Measurements from ENCODE around the gene VPS36. TPM values are rescaled to one million over a fixed set of nuclear protein-coding genes. Genes with fewer than 3 reads are reported as not detected.

VPS36 gene
- total and polyA plus RNA-seq, 10 of the 15 experiments (the other 5 are each of a cell fraction or from before 2014, with no cell fraction given) = 10.3 to 29.0 (median 23.9) TPM

GRCh38 chr13:52387721-52388120 is 62.7 kb downstream of the VPS36 start:
- no peak for FAIRE-seq
- H4K20me1 ChIP-seq (ENCODE audit: control insufficient read depth, insufficient read depth) = no peaks in the 10 kb centered on the region
- H3K9me3 ChIP-seq (replicated peaks; ENCODE audit: control insufficient read depth, insufficient read depth, low read length) = no peaks in the 10 kb centered on the region
- H3K4me2 ChIP-seq (ENCODE audit: control insufficient read depth, insufficient read depth) = no peak overlapping the region
- no peak overlapping the region for H3K4me3 ChIP-seq
- CTCF ChIA-PET = interaction anchor here (1.0 kb wide), 1 partner anchor 54 kb away, joined by 3 read pairs; no protein-coding TSS in a partner anchor
- ATAC-seq = no peak
- no peaks in the 10 kb centered on the region for H3K79me2 ChIP-seq (ENCODE audit: control insufficient read depth, insufficient read depth, low read length)
- H3K9ac ChIP-seq (ENCODE audit: control insufficient read depth, insufficient read depth, low read length) = no peak overlapping the region
- intact Hi-C loops (cut with micrococcal nuclease; ENCODE audit: unreplicated experiment) = no loop called here
- POLR2A ChIA-PET = no interaction called here
- in situ Hi-C loops (cut with MboI) = no loop called here
- TF ChIP-seq CBX5 (IDR thresholded peaks at IDR 0.05; ENCODE audit: low read depth) (no peak), TCF3 (IDR thresholded peaks at IDR 0.05; ENCODE audit: borderline replicate concordance, insufficient read depth, low read depth, low read length) (no peak), E2F4 (IDR thresholded peaks at IDR 0.05; ENCODE audit: low read depth, low read length) (no peak)
- no peaks in the 10 kb centered on the region for H3K4me1 ChIP-seq (ENCODE audit: control insufficient read depth, insufficient read depth, low read length)
- RAD21 ChIA-PET (ENCODE audit: unreplicated experiment) = no interaction called here
- BruUV-seq (replicated peaks) = no TSS peak
- no peak overlapping the region for H2AFZ ChIP-seq (ENCODE audit: control insufficient read depth, low read depth, low read length)
- H3K36me3 ChIP-seq (ENCODE audit: control insufficient read depth in 2 of 2, insufficient read depth in 2 of 2, low read length in 1 of 2) = no peaks in the 10 kb centered on the region
- DNase-seq (ENCODE audit: low read depth, low spot score) = no peak
- SMC1A ChIA-PET (ENCODE audit: uncharacterized antibody, unreplicated experiment) = no interaction called here
- H3K27ac ChIP-seq (ENCODE audit: control insufficient read depth, insufficient read depth) = no peak overlapping the region
- H3K27me3 ChIP-seq (replicated peaks in 1 of 2; ENCODE audit: control insufficient read depth in 2 of 2, insufficient read depth in 2 of 2, low read length in 1 of 2) = no peaks in the 10 kb centered on the region

- SMC1A ChIA-PET (ENCODE audit: uncharacterized antibody, unreplicated experiment) = no interaction called here
- Histone ChIP-seq H3K27me3 (replicated peaks in 1 of 2; ENCODE audit: control insufficient read depth in 2 of 2, insufficient read depth in 2 of 2, low read length in 1 of 2) (no peaks in the 10 kb centered on the region), H3K4me1 (ENCODE audit: control insufficient read depth, insufficient read depth, low read length) (no peaks in the 10 kb centered on the region), H3K4me2 (ENCODE audit: control insufficient read depth, insufficient read depth) (no peak overlapping the region), H3K27ac (ENCODE audit: control insufficient read depth, insufficient read depth) (no peak overlapping the region), H3K4me3 (no peak overlapping the region), H3K9me3 (replicated peaks; ENCODE audit: control insufficient read depth, insufficient read depth, low read length) (no peaks in the 10 kb centered on the region), H3K79me2 (ENCODE audit: control insufficient read depth, insufficient read depth, low read length) (no peaks in the 10 kb centered on the region), H3K9ac (ENCODE audit: control insufficient read depth, insufficient read depth, low read length) (no peak overlapping the region), H3K36me3 (ENCODE audit: control insufficient read depth in 2 of 2, insufficient read depth in 2 of 2, low read length in 1 of 2) (no peaks in the 10 kb centered on the region), H4K20me1 (ENCODE audit: control insufficient read depth, insufficient read depth) (no peaks in the 10 kb centered on the region), H2AFZ (ENCODE audit: control insufficient read depth, low read depth, low read length) (no peak overlapping the region)
- POLR2A ChIA-PET = interaction anchor here (0.6 kb wide), 1 partner anchor 87 kb away, joined by 3 read pairs; no protein-coding TSS in a partner anchor
- no peak for FAIRE-seq
- 44% methylated on average over 4 of the region's 4 CpGs for WGBS (ENCODE audit: insufficient coverage, insufficient replicate concordance, low lambda C conversion rate, missing lambda C conversion rate)
- BruUV-seq (replicated peaks) = no TSS peak
- intact Hi-C loops (cut with micrococcal nuclease; ENCODE audit: unreplicated experiment) (no loop called here), in situ Hi-C loops (cut with MboI) (no loop called here)
- no peak for DNase-seq (ENCODE audit: low read depth, low spot score)
- ATAC-seq = no peak
- RAD21 ChIA-PET (ENCODE audit: unreplicated experiment) = no interaction called here
- CTCF ChIA-PET = interaction anchor here (0.9 kb wide), 1 partner anchor 65 kb away, joined by 3 read pairs; the partner anchor contains the start of gene VPS36
- TF ChIP-seq PML (IDR thresholded peaks at IDR 0.05; ENCODE audit: low read length) (no peak), SIN3A (IDR thresholded peaks at IDR 0.05; ENCODE audit: low read depth, low read length) (no peak), ASH2L (IDR thresholded peaks at IDR 0.05; ENCODE audit: borderline replicate concordance, low read depth) (no peak), EED (IDR thresholded peaks at IDR 0.05; ENCODE audit: low read depth) (no peak), ZNF207 (IDR thresholded peaks at IDR 0.05; ENCODE audit: borderline replicate concordance) (no peak), ATF2 (IDR thresholded peaks at IDR 0.05; ENCODE audit: low read length) (no peak)
These were observed 64.6 kb downstream of the VPS36 start for GRCh38 chr13:52385870-52386269.

Measured in GM12878 (cell line).